Neural cell (in vitro differentiated cells): Measurements from ENCODE around the gene KIZ. TPM values are rescaled to one million over a fixed set of nuclear protein-coding genes. Genes with fewer than 3 reads are reported as not detected.

Experiments used
- H2AFZ ChIP-seq: fragments of 200-600, 300-800 bp; sonication (generic), shearing (Covaris generic); 2 replicates; pipeline ENCODE4 v1.6.0; 2014; ENCODE audit warnings: low read depth, mild to moderate bottlenecking, antibody characterized with exemption, low read length, moderate library complexity
- H3F3A ChIP-seq: fragments of 200-600 bp; shearing (Covaris generic); 2 replicates; pipeline ENCODE4 v1.6.1; 2016; ENCODE audit warnings: mild to moderate bottlenecking, moderate library complexity, mixed read lengths, antibody characterized with exemption, low read length; ENCODE audit not compliant: insufficient read depth, poor library complexity, severe bottlenecking
- H3K27ac ChIP-seq: fragments of 200-600, 300-800 bp; sonication (generic), shearing (Covaris generic); 2 replicates; pipeline ENCODE4 v1.5.1; 2014; ENCODE audit warnings: mild to moderate bottlenecking, low read length, moderate library complexity
- H3K27me3 ChIP-seq: fragments of 300-800, 200-600 bp; sonication (generic), shearing (Covaris generic); 2 replicates; pipeline ENCODE4 v1.6.0; 2014; ENCODE audit warnings: mild to moderate bottlenecking, low read depth, low read length, moderate library complexity; ENCODE audit not compliant: insufficient read depth
- H3K36me3 ChIP-seq: fragments of 300-800, 200-600 bp; sonication (generic), shearing (Covaris generic); 2 replicates; pipeline ENCODE4 v1.5.1; 2014; ENCODE audit warnings: mild to moderate bottlenecking, antibody characterized with exemption, low read length, moderate library complexity; ENCODE audit not compliant: insufficient read depth
- H3K4me2 ChIP-seq: fragments of 300-800, 200-600 bp; sonication (generic), shearing (Covaris generic); 2 replicates; pipeline ENCODE4 v1.6.0; 2014; ENCODE audit warnings: mild to moderate bottlenecking, low read length
- H3K4me3 ChIP-seq: fragments of 300-800, 200-600 bp; sonication (generic), shearing (Covaris generic); 2 replicates; pipeline ENCODE4 v1.5.1; 2014; ENCODE audit warnings: mild to moderate bottlenecking, low read length, moderate library complexity
- H3K79me2 ChIP-seq: fragments of 200-600 bp; shearing (Covaris generic); replicated peaks from 2 replicates; pipeline ENCODE4 v1.6.0; 2014; ENCODE audit warnings: mild to moderate bottlenecking, low read length, moderate library complexity; ENCODE audit not compliant: insufficient read depth
- H3K9ac ChIP-seq: fragments of 300-800, 200-600 bp; sonication (generic), shearing (Covaris generic); 2 replicates; pipeline ENCODE4 v1.6.1; 2016; ENCODE audit warnings: mild to moderate bottlenecking, low read length, mixed read lengths
- H3K9me2 ChIP-seq: fragments of 200-600 bp; shearing (Covaris generic); 2 replicates; pipeline ENCODE4 v1.6.1; 2016; ENCODE audit warnings: mild to moderate bottlenecking, low read length, mixed read lengths; ENCODE audit not compliant: insufficient read depth
- H3K9me3 ChIP-seq: fragments of 200-600, 300-800 bp; sonication (generic), shearing (Covaris generic); 2 replicates; pipeline ENCODE4 v1.6.1; 2016; ENCODE audit warnings: mild to moderate bottlenecking, mixed run types, low read length, moderate library complexity, mixed read lengths
- H4K20me1 ChIP-seq: fragments of 200-600 bp; shearing (Covaris generic); 2 replicates; pipeline ENCODE4 v1.6.1; 2016; ENCODE audit warnings: mild to moderate bottlenecking, mixed run types; ENCODE audit not compliant: insufficient read depth
- EP300 ChIP-seq: fragments of 450-650 bp; conservative IDR thresholded peaks from 2 replicates; pipeline ENCODE4 v1.6.1; 2014; ENCODE audit warnings: antibody characterized with exemption, mild to moderate bottlenecking, moderate library complexity; ENCODE audit not compliant: poor library complexity, severe bottlenecking
- EZH2 ChIP-seq: fragments of 200-600, 300-800 bp; shearing (Covaris generic), sonication (generic); IDR thresholded peaks from 2 replicates; pipeline ENCODE4 v1.6.1; 2014; ENCODE audit warnings: antibody characterized with exemption, low read length, borderline replicate concordance, mild to moderate bottlenecking; ENCODE audit not compliant: insufficient read depth, poor library complexity, severe bottlenecking
- MXI1 ChIP-seq: fragments of 450-650 bp; conservative IDR thresholded peaks from 2 replicates; pipeline ENCODE4 v1.6.1; 2014; ENCODE audit warnings: antibody characterized with exemption, mild to moderate bottlenecking; ENCODE audit not compliant: poor library complexity, severe bottlenecking
- POLR2AphosphoS5 ChIP-seq: IDR thresholded peaks from 2 replicates; pipeline ENCODE4 v1.6.1; 2012
- RAD21 ChIP-seq: fragments of 450-650 bp; conservative IDR thresholded peaks from 2 replicates; pipeline ENCODE4 v1.6.1; 2014; ENCODE audit warnings: antibody characterized with exemption, mild to moderate bottlenecking, moderate library complexity
- SMC3 ChIP-seq: fragments of 450-650 bp; conservative IDR thresholded peaks from 2 replicates; pipeline ENCODE4 v1.6.1; 2014; ENCODE audit warnings: antibody characterized with exemption, mild to moderate bottlenecking, moderate library complexity; ENCODE audit not compliant: poor library complexity
- TAF1 ChIP-seq: IDR thresholded peaks from 2 replicates; pipeline ENCODE4 v1.6.1; 2012; ENCODE audit warnings: low read depth
- polyA plus RNA-seq: library from polyadenylated mRNA; depleted of rRNA; stranded (reverse); fragments of >200 nt; gene quantifications from 2 replicates; pipeline ENCODE4 v1.2.3, GENCODE V29; 2014
- TF ChIP-seq, protein P1 (sequence below): fragments of 450-650 bp; IDR thresholded peaks from 2 replicates; pipeline ENCODE4 v1.5.1; 2014; ENCODE audit warnings: antibody characterized with exemption, mild to moderate bottlenecking, moderate library complexity; ENCODE audit not compliant: poor library complexity, severe bottlenecking
- TF ChIP-seq, protein P2 (sequence below): IDR thresholded peaks from 2 replicates; pipeline ENCODE4 v1.6.1; 2012; ENCODE audit warnings: borderline replicate concordance

The KIZ gene
- polyA plus RNA-seq, 1 donor from 2014 or later: 3.6 TPM

DNA sequence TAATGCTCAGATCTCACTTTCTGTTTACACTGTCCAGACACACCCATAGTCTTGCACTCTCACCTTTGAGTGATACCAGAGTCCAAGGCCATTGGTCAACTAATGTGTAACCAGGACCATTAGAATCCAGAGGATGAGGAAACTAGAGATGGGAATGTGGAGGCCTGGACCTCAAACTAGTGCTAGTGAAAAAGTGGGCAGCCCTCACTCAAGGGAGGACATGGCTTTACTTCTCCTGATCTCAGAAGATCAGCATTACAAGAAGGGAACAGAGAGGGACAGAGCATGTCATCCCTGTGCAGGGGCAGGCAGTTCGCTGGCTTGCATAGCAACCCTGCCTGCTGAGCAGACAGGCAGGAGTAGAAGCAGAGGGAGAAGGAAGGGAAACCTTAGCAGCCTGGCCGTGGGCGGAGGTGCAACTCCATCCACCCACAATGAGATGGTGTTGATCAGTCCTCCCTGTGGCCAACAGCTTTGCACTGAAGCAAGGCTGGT is 154.7 kb downstream of the KIZ start:
- H3K9me2 ChIP-seq: no peaks in the 10 kb centered on the region
- no peak overlapping the region for H3K4me2 ChIP-seq
- H3K36me3 ChIP-seq: no peaks in the 10 kb centered on the region
- no peaks in the 10 kb centered on the region for H4K20me1 ChIP-seq
- no peak overlapping the region for H3K4me3 ChIP-seq
- no peak overlapping the region for H2AFZ ChIP-seq
- H3F3A ChIP-seq: no peaks in the 10 kb centered on the region
- H3K9me3 ChIP-seq: no peaks in the 10 kb centered on the region
- no peak overlapping the region for H3K9ac ChIP-seq
- H3K27me3 ChIP-seq: no peaks in the 10 kb centered on the region
- no peaks in the 10 kb centered on the region for H3K79me2 ChIP-seq
- no peak for TF ChIP-seq POLR2AphosphoS5
- TF ChIP-seq RAD21: no peak
- no peak for TF ChIP-seq TAF1
- no peak for TF ChIP-seq EZH2
- TF ChIP-seq, protein P1, sequence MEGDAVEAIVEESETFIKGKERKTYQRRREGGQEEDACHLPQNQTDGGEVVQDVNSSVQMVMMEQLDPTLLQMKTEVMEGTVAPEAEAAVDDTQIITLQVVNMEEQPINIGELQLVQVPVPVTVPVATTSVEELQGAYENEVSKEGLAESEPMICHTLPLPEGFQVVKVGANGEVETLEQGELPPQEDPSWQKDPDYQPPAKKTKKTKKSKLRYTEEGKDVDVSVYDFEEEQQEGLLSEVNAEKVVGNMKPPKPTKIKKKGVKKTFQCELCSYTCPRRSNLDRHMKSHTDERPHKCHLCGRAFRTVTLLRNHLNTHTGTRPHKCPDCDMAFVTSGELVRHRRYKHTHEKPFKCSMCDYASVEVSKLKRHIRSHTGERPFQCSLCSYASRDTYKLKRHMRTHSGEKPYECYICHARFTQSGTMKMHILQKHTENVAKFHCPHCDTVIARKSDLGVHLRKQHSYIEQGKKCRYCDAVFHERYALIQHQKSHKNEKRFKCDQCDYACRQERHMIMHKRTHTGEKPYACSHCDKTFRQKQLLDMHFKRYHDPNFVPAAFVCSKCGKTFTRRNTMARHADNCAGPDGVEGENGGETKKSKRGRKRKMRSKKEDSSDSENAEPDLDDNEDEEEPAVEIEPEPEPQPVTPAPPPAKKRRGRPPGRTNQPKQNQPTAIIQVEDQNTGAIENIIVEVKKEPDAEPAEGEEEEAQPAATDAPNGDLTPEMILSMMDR: no peak
- TF ChIP-seq EP300: no peak
- no peak for TF ChIP-seq SMC3
- TF ChIP-seq, protein P2, sequence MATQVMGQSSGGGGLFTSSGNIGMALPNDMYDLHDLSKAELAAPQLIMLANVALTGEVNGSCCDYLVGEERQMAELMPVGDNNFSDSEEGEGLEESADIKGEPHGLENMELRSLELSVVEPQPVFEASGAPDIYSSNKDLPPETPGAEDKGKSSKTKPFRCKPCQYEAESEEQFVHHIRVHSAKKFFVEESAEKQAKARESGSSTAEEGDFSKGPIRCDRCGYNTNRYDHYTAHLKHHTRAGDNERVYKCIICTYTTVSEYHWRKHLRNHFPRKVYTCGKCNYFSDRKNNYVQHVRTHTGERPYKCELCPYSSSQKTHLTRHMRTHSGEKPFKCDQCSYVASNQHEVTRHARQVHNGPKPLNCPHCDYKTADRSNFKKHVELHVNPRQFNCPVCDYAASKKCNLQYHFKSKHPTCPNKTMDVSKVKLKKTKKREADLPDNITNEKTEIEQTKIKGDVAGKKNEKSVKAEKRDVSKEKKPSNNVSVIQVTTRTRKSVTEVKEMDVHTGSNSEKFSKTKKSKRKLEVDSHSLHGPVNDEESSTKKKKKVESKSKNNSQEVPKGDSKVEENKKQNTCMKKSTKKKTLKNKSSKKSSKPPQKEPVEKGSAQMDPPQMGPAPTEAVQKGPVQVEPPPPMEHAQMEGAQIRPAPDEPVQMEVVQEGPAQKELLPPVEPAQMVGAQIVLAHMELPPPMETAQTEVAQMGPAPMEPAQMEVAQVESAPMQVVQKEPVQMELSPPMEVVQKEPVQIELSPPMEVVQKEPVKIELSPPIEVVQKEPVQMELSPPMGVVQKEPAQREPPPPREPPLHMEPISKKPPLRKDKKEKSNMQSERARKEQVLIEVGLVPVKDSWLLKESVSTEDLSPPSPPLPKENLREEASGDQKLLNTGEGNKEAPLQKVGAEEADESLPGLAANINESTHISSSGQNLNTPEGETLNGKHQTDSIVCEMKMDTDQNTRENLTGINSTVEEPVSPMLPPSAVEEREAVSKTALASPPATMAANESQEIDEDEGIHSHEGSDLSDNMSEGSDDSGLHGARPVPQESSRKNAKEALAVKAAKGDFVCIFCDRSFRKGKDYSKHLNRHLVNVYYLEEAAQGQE: no peak
- no peak for TF ChIP-seq MXI1
- no peak overlapping the region for H3K27ac ChIP-seq

DNA sequence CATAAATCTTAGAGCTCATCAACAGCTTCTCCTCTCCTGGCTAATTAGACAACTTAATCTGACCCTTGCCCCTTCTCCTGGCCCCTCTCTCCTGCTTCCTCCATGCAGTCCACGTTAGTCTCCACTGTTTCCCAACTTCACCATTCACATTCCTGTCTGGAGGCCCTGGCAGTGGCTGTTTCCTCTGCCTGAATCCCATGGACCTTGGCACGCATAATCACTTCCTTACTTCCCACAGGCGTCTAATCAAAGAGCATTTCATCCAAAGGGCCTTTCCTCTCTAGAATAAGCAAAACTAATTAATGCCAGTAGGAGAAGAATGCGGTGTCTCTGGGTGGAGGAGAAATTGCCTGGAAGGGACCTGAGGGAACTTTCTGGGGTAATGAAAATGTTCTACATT is 160.9 kb downstream of the KIZ start:
- Histone ChIP-seq H3K9me2 (no peaks in the 10 kb centered on the region), H3K27ac (no peak overlapping the region), H3F3A (no peaks in the 10 kb centered on the region), H3K27me3 (no peaks in the 10 kb centered on the region), H3K9ac (no peak overlapping the region), H3K79me2 (no peaks in the 10 kb centered on the region), H3K36me3 (no peaks in the 10 kb centered on the region), H3K4me2 (no peak overlapping the region), H3K4me3 (no peak overlapping the region), H3K9me3 (no peaks in the 10 kb centered on the region), H2AFZ (no peak overlapping the region), H4K20me1 (no peaks in the 10 kb centered on the region)
- no peak for TF ChIP-seq SMC3
- no peak for TF ChIP-seq EP300
- TF ChIP-seq, protein P2: no peak
- TF ChIP-seq MXI1: no peak
- no peak for TF ChIP-seq RAD21
- TF ChIP-seq EZH2: no peak
- no peak for TF ChIP-seq POLR2AphosphoS5
- TF ChIP-seq TAF1: no peak
- TF ChIP-seq, protein P1: no peak
